D721Med (cell line): ENCODE data around the gene PTPRB.
"Not testable (repeated sequence)": the region's sequence is repeated elsewhere in the genome, so short reads cannot be mapped to it uniquely, and the experiment has no call there.

Experiments
- DNase-seq: peaks from one replicate; pipeline ENCODE4 v3.0.0; 2011; ENCODE audit warnings: low spot score; ENCODE audit not compliant: insufficient read length
- FAIRE-seq: peaks from 2 replicates; lab custom pipeline; 2011; peaks lifted over from hg19 to GRCh38; lab: Jason Lieb, UNC
- TF ChIP-seq, protein P1 (sequence below): IDR thresholded peaks from 2 replicates; pipeline ENCODE4 v1.5.1; 2012; ENCODE audit warnings: mild to moderate bottlenecking, control low read depth; ENCODE audit not compliant: insufficient read depth; ENCODE audit errors: missing control alignments

The PTPRB gene

DNA sequence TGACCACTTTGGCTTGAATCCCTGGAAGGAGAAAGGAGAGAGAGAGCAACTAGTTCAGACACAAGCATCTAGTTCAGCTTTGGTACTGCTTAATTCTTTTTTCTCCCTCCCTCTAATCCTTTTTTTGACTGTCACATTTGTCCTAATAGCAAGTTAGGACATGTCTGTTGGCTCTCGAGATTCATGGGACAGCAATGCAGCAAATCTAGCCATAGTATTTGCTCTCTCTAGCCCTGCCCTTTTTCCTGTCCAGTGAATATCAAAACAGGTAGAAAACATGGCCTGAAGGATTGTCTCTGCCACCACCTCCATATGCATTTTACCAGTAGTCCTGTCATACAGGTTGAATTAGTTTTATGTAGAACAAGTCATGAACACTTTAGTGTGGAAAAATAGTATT, 116.4 kb downstream of the PTPRB start:
- DNase-seq (no peak), FAIRE-seq (no peak)
- TF ChIP-seq, protein P1, sequence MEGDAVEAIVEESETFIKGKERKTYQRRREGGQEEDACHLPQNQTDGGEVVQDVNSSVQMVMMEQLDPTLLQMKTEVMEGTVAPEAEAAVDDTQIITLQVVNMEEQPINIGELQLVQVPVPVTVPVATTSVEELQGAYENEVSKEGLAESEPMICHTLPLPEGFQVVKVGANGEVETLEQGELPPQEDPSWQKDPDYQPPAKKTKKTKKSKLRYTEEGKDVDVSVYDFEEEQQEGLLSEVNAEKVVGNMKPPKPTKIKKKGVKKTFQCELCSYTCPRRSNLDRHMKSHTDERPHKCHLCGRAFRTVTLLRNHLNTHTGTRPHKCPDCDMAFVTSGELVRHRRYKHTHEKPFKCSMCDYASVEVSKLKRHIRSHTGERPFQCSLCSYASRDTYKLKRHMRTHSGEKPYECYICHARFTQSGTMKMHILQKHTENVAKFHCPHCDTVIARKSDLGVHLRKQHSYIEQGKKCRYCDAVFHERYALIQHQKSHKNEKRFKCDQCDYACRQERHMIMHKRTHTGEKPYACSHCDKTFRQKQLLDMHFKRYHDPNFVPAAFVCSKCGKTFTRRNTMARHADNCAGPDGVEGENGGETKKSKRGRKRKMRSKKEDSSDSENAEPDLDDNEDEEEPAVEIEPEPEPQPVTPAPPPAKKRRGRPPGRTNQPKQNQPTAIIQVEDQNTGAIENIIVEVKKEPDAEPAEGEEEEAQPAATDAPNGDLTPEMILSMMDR, result no peak

DNA sequence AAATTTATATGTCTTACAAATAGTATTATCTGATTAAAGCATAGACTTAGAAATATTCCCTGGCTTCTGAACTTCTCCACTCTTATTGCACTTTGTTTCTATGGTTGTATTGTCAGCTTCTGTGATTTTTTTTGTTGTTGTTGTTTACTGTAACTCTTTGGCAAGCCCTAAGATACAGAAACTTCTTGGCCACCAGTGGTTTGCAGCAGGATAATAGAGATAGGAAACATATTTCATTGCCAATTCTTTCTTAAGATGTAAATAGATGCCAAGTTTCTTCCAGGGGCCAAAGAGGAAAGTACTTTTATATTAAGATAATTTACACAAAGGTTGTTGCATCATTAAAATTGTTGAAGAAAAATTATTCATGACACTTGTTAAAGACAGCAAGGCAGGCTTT, 123.8 kb downstream of the PTPRB start:
- no peak for DNase-seq
- no peak for FAIRE-seq
- TF ChIP-seq, protein P1, result no peak

GRCh38 chr12:70508178-70508577, 129.1 kb downstream of the PTPRB start:
- TF ChIP-seq, protein P1, result no peak
- FAIRE-seq (no peak), DNase-seq (no peak)

- FAIRE-seq, result no peak
- DNase-seq, result no peak
- TF ChIP-seq, protein P1, result no peak
These were observed 129.8 kb downstream of the PTPRB start for GRCh38 chr12:70507442-70507841.

DNA sequence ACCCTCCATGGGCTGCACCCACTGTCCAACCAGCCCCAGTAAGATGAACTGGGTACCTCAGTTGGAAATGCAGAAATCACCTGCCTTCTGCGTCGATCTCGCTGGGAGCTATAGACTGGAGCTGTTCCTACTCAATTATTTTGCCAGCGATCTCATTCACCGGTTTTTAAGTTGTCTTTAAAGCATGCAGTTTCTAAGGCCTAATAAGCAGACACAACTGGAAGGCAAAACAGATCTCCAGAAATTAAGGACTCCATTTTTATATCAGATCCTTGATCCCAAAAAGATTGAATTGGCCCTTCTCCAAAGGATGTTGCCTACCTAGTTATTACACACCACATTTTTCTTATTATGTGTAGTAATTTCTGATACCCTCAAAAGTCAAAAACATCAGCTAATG, 139.7 kb downstream of the PTPRB start:
- DNase-seq (no peak), FAIRE-seq (no peak)
- TF ChIP-seq, protein P1, result no peak

GRCh38 chr12:70492904-70493303, 144.3 kb downstream of the PTPRB start:
- FAIRE-seq, DNase-seq: not testable (repeated sequence)

GRCh38 chr12:70490928-70491327, 146.3 kb downstream of the PTPRB start:
- not testable (repeated sequence) for FAIRE-seq, DNase-seq

- FAIRE-seq, result no peak
- DNase-seq, result no peak
These were observed 149.8 kb downstream of the PTPRB start for GRCh38 chr12:70487440-70487839.

More at GRCh38 chr12:70487440-70487839, 149.8 kb downstream of the PTPRB start:
- TF ChIP-seq, protein P1, result no peak
